Measurements from ENCODE around the gene DSG4. TPM values are rescaled to one million over a fixed set of nuclear protein-coding genes. Genes with fewer than 3 reads are reported as not detected.

DSG4 gene
- total RNA-seq, 1 donor from 2014 or later, result not detected

DNA sequence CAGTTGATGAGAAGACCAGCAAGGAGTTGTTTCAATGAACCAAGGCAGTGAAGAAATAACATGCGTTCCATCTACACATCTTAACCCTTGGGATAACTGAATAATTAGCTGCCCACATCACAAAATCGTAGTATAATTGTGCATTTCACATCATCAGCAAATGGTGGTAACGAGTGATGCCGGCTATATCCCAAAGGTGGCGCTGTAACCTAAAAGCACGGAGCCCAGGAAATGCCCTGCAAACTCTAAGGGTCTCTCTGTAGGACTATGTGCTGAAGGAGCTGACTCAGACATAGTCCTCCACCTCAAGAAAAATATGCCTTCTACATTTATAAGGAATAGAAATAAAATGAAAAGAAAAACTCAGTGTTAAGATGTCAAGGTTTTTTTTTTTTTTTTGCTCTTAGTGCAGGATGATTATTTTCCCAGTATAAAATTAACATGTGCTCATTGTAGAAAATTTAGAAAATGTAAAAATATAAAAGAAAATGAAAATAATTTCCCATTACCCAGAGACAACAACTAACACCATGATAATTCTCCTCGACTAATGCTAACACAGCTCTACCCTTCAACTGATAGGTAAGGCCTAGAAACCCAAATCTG lies 47.9 kb downstream of the DSG4 start:
- Histone ChIP-seq H3K4me3 (no peak overlapping the region), H3K27ac (no peak overlapping the region)
- intact Hi-C loops (cut with DNase I), result no loop called here

DNA sequence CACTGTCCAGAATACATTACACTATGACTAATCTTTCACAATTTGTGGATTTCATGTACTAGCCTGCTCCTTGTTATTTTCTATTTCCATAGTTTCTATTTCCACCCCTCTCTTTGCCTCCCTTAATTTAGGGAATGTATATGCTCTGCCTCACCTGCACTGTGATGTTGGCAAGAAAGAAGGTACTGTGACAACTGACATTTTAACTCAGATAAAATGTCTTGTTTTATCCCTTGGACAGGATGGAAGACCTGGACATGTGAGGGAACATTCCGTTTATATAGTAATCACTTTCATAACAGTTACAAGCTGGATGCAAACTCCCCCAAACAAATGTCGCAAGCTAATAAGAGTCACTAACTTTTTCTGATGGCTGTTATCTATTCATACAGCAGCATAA lies 49.4 kb downstream of the DSG4 start:
- H3K27me3 ChIP-seq, result no peaks in the 10 kb centered on the region
- DNase-seq (ENCODE audit: extremely low spot score in 2 of 2), result no peak
- H3K9me3 ChIP-seq, result no peaks in the 10 kb centered on the region
- H3K27ac ChIP-seq, result peak overlapping the region; percentile 51
- H3K4me3 ChIP-seq, result peak overlapping the region in 1 of 2 donors; percentile 14
- TF ChIP-seq, protein P1, sequence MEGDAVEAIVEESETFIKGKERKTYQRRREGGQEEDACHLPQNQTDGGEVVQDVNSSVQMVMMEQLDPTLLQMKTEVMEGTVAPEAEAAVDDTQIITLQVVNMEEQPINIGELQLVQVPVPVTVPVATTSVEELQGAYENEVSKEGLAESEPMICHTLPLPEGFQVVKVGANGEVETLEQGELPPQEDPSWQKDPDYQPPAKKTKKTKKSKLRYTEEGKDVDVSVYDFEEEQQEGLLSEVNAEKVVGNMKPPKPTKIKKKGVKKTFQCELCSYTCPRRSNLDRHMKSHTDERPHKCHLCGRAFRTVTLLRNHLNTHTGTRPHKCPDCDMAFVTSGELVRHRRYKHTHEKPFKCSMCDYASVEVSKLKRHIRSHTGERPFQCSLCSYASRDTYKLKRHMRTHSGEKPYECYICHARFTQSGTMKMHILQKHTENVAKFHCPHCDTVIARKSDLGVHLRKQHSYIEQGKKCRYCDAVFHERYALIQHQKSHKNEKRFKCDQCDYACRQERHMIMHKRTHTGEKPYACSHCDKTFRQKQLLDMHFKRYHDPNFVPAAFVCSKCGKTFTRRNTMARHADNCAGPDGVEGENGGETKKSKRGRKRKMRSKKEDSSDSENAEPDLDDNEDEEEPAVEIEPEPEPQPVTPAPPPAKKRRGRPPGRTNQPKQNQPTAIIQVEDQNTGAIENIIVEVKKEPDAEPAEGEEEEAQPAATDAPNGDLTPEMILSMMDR (IDR thresholded peaks at IDR 0.05), result no peak
- no peak for TF ChIP-seq POLR2AphosphoS5 (IDR thresholded peaks at IDR 0.05; ENCODE audit: insufficient read depth in 1 of 2, low read depth in 1 of 2)
- TF ChIP-seq POLR2A (IDR thresholded peaks at IDR 0.05), result no peak
- intact Hi-C loops (cut with DNase I), result no loop called here
- no peaks in the 10 kb centered on the region for H3K4me1 ChIP-seq
- no peaks in the 10 kb centered on the region for H3K36me3 ChIP-seq

More for the DNA sequence above, 47.9 kb downstream of the DSG4 start:
- Histone ChIP-seq H3K27me3 (no peaks in the 10 kb centered on the region), H3K36me3 (no peaks in the 10 kb centered on the region), H3K4me1 (no peaks in the 10 kb centered on the region), H3K9me3 (no peaks in the 10 kb centered on the region)
- no peak for DNase-seq (ENCODE audit: extremely low spot score in 2 of 2)
- TF ChIP-seq POLR2AphosphoS5 (IDR thresholded peaks at IDR 0.05; ENCODE audit: insufficient read depth in 1 of 2, low read depth in 1 of 2) (peak in 1 of 2 donors; percentile 40), POLR2A (IDR thresholded peaks at IDR 0.05) (no peak)

DNA sequence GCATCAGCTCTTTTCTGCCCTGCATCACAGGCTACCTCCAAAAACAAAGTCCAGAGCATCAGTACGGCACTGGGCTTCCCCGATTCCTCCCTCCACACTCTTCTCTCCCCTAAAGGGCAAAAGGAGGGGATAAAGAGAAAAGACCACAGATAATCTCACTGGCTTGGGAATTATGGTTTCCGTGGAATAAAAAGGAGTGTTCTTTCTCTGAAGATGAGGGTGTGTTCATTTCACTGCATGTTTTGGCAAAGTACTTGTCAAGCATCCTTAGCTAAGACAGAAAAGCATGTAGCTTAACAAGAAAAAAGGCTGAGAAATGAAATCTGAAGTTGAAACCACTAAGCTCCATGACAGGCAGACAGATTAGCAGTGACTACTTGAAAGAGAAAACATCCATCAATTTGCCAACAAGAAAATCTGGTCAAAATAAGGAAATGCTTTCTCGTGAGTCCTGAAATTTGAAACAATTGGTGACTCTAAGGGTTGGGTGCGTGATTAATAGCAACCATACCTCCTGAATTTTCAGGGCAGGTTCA lies 50.4 kb downstream of the DSG4 start:
- Histone ChIP-seq H3K27me3 (no peaks in the 10 kb centered on the region), H3K9me3 (no peaks in the 10 kb centered on the region), H3K27ac (peak overlapping the region; percentile 51), H3K36me3 (no peaks in the 10 kb centered on the region), H3K4me1 (no peaks in the 10 kb centered on the region), H3K4me3 (peak overlapping the region in 1 of 2 donors; percentile 14)
- TF ChIP-seq, protein P1 (IDR thresholded peaks at IDR 0.05), result no peak
- TF ChIP-seq POLR2AphosphoS5 (IDR thresholded peaks at IDR 0.05; ENCODE audit: insufficient read depth in 1 of 2, low read depth in 1 of 2), result peak in 1 of 2 donors; percentile 57
- intact Hi-C loops (cut with DNase I), result no loop called here
- DNase-seq (ENCODE audit: extremely low spot score in 2 of 2), result no peak

DNA sequence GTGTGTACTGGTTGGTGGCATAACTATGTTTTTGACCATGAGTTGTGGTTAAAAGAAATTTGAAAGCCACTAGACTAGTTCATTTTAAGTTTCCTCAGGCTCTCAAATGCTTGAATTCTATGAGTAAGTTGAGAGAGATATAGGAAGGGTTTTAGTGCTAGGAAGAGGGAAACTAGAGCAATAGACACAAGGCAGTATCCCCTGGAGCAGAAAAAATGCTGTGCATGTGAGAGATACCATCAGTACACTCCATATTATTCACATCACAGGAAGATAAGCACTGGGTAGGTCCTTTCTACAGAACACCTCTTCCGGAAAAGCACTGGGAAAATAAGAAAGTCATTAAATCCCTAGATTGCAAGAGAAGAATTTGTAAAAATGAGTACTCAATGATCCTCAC lies 51.6 kb downstream of the DSG4 start:
- H3K27ac ChIP-seq, result no peak overlapping the region
- intact Hi-C loops (cut with DNase I), result no loop called here

DNA sequence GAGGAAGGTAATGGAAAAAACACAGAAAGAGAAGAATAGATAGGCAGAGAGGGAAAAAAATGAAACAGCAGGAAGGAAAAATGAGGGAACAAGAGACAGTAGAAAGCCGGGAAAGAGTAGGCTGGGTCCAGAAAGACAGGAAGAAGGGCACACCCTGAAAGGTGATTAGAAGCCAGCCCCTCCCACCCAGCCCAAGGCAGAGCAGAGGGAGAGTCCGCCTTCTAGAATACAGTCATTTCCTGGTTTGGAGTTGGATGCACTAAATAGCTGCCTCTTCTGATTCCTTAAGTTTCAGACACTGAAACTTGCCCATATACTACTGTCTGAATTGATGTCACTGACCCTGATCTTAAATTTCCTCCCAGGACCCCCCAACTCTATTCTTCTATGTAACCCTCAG lies 53.0 kb downstream of the DSG4 start:
- no peaks in the 10 kb centered on the region for H3K27me3 ChIP-seq
- H3K4me1 ChIP-seq, result no peaks in the 10 kb centered on the region
- no peak overlapping the region for H3K4me3 ChIP-seq
- no peak for TF ChIP-seq POLR2A (IDR thresholded peaks at IDR 0.05)
- TF ChIP-seq, protein P1 (IDR thresholded peaks at IDR 0.05), result no peak
- peak in 1 of 2 donors; percentile 41 for TF ChIP-seq POLR2AphosphoS5 (IDR thresholded peaks at IDR 0.05; ENCODE audit: insufficient read depth in 1 of 2, low read depth in 1 of 2)
- H3K9me3 ChIP-seq, result no peaks in the 10 kb centered on the region
- DNase-seq (ENCODE audit: extremely low spot score in 2 of 2), result no peak
- intact Hi-C loops (cut with DNase I), result no loop called here
- no peak overlapping the region for H3K27ac ChIP-seq
- H3K36me3 ChIP-seq, result no peaks in the 10 kb centered on the region

More for the DNA sequence above, 51.6 kb downstream of the DSG4 start:
- TF ChIP-seq POLR2AphosphoS5 (IDR thresholded peaks at IDR 0.05; ENCODE audit: insufficient read depth in 1 of 2, low read depth in 1 of 2) (no peak), POLR2A (IDR thresholded peaks at IDR 0.05) (no peak)
- TF ChIP-seq, protein P1 (IDR thresholded peaks at IDR 0.05), result no peak
- DNase-seq (ENCODE audit: extremely low spot score in 2 of 2), result no peak
- Histone ChIP-seq H3K9me3 (no peaks in the 10 kb centered on the region), H3K4me3 (no peak overlapping the region), H3K27me3 (no peaks in the 10 kb centered on the region), H3K4me1 (no peaks in the 10 kb centered on the region), H3K36me3 (no peaks in the 10 kb centered on the region)
